ENCODE data around the gene SUSD4.

DNA sequence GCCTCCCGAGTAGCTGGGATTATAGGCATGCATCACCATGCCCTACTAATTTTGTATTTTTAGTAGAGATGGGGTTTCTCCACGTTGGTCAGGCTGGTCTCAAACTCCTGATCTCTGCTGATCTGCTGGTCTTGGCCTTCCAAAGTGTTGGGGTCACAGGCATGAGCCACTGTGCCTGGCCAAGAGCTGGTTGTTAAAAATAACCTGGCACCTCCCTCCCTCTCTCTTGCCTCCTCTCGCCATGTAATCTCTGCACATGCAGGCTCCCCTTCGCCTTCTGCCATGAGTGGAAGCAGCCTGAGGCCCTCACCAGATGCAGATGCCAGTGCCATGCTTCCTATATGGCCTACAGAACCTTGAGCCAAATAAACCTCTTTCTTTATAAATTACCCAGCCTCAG, 146.2 kb downstream of the SUSD4 start:
- TF ChIP-seq ZZZ3 (IDR thresholded peaks at IDR 0.05; ENCODE audit: control insufficient read depth, insufficient read length, low read depth) (no peak), CBX3 (IDR thresholded peaks at IDR 0.05; ENCODE audit: borderline replicate concordance, low read depth) (no peak), HDAC6 (IDR thresholded peaks at IDR 0.05; ENCODE audit: unreplicated experiment) (no peak), SKIL (IDR thresholded peaks at IDR 0.05; ENCODE audit: low read depth, poor library complexity, severe bottlenecking) (no peak)

Measured in GM12878 (cell line).